Hepatocyte (in vitro differentiated cells): Measurements from ENCODE around the gene AKTIP.

ENCODE experiments used
- CTCF ChIP-seq: fragments of 200-600 bp; sonication (generic); IDR thresholded peaks from 2 replicates; pipeline ENCODE4 v1.5.1; 2016; ENCODE audit warnings: antibody characterized with exemption, mild to moderate bottlenecking; ENCODE audit not compliant: poor library complexity
- EZH2 ChIP-seq: fragments of 200-600 bp; sonication (generic); IDR thresholded peaks from 2 replicates; pipeline ENCODE4 v1.6.1; 2016; ENCODE audit warnings: antibody characterized with exemption, mild to moderate bottlenecking, borderline replicate concordance

- TF ChIP-seq CTCF (no peak), EZH2 (no peak)
These were observed 24.0 kb downstream of the AKTIP start for GRCh38 chr16:53478965-53479364.
